ENCODE measurements around the gene NRG4. TPM values are rescaled to one million over a fixed set of nuclear protein-coding genes. Genes with fewer than 3 reads are reported as not detected.
A peak's percentile ranks its signal among the peaks of the same experiment; 100 is the strongest.

The NRG4 gene
- total and polyA plus RNA-seq, 9 of the 15 experiments (the other 6 are each of a cell fraction or from before 2014, with no cell fraction given): 0.33 to 2.5 (median 0.76) TPM

DNA sequence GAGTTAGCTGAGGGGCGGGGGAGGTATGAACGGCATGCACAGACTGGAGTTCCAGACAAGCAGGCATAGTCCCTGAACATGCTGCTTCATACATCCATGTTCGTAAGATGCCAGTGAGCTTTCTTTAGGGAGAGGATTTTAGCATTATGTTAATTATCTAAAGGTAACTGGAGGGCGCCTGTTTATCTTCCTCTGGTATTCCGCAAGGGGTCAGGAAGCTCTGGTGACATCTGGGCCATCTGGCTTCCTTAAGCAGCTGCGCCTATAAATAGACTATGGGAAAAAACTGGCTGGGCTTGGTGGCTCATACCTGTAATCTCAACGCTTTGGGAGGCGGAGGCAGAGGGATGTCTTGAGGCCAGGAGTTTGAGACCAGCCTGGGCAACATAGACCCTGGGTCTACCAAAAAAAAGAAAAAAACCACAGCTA, 110.1 kb downstream of the NRG4 start (continued):
- TF ChIP-seq NR2C2 (CRISPR knock-in tag; IDR thresholded peaks at IDR 0.05): no peak
- peak; percentile 48 for TF ChIP-seq NR2C2 (tag; IDR thresholded peaks at IDR 0.05)
- peak; percentile 71 for TF ChIP-seq TAL1 (IDR thresholded peaks at IDR 0.05)
- no peak for TF ChIP-seq ZNF140 (CRISPR knock-in tag; IDR thresholded peaks at IDR 0.05)
- no peak for TF ChIP-seq NR2C1 (IDR thresholded peaks at IDR 0.05)
- peak; percentile 38; the same call in 1 of the 2 replicates for TF ChIP-seq NR2C1 (tag; IDR thresholded peaks at IDR 0.05)
- no peak for TF ChIP-seq ZKSCAN3 (CRISPR knock-in tag; IDR thresholded peaks at IDR 0.05)
- no peak for TF ChIP-seq ZNF274 (IDR thresholded peaks at IDR 0.05; ENCODE audit: borderline replicate concordance, low read depth, low read length)
- TF ChIP-seq DPF2 (IDR thresholded peaks at IDR 0.05): peak; percentile 72
- no peak for TF ChIP-seq MCM5 (IDR thresholded peaks at IDR 0.05; ENCODE audit: low read depth)
- peak in 1 of 2 experiments; percentile 81; a peak in 2 of 4 replicates for TF ChIP-seq RCOR1 (IDR thresholded peaks at IDR 0.05; ENCODE audit: borderline replicate concordance in 1 of 2, low read depth in 2 of 2, low read length in 2 of 2)
- TF ChIP-seq CBFA2T2 (conservative IDR thresholded peaks at IDR 0.05): peak; percentile 86
- peak; percentile 52; the same call in 1 of the 2 replicates for TF ChIP-seq NFIC (IDR thresholded peaks at IDR 0.05)
- TF ChIP-seq TEAD4 (IDR thresholded peaks at IDR 0.05; ENCODE audit: low read length): peak; percentile 88
- no peak for TF ChIP-seq TEAD4 (CRISPR knock-in tag; IDR thresholded peaks at IDR 0.05; ENCODE audit: borderline replicate concordance)
- TF ChIP-seq BCOR (IDR thresholded peaks at IDR 0.05): 0 out of 2 replicates have a peak, but pooled peaks have one; percentile 9
- TF ChIP-seq CEBPG (CRISPR knock-in tag; IDR thresholded peaks at IDR 0.05): no peak
- 0 out of 4 replicates have a peak, but pooled peaks of 1 of the 2 experiments have one; percentile 48 for TF ChIP-seq CEBPG (tag; conservative IDR thresholded peaks at IDR 0.05 in 1 of 2, IDR thresholded peaks at IDR 0.05 in 1 of 2)
- peak; percentile 52 for TF ChIP-seq GATA2 (CRISPR knock-in tag; IDR thresholded peaks at IDR 0.05)
- peak; percentile 54; the same call in 1 of the 2 replicates for TF ChIP-seq EP300 (IDR thresholded peaks at IDR 0.05; ENCODE audit: low read length)
- TF ChIP-seq, protein P1, sequence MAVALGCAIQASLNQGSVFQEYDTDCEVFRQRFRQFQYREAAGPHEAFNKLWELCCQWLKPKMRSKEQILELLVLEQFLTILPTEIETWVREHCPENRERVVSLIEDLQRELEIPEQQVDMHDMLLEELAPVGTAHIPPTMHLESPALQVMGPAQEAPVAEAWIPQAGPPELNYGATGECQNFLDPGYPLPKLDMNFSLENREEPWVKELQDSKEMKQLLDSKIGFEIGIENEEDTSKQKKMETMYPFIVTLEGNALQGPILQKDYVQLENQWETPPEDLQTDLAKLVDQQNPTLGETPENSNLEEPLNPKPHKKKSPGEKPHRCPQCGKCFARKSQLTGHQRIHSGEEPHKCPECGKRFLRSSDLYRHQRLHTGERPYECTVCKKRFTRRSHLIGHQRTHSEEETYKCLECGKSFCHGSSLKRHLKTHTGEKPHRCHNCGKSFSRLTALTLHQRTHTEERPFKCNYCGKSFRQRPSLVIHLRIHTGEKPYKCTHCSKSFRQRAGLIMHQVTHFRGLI (CRISPR knock-in tag; IDR thresholded peaks at IDR 0.05): peak; percentile 82; the same call in 1 of the 2 replicates
- TF ChIP-seq CTBP1 (IDR thresholded peaks at IDR 0.05; ENCODE audit: borderline replicate concordance): peak; percentile 76
- TF ChIP-seq PHF21A (IDR thresholded peaks at IDR 0.05; ENCODE audit: borderline replicate concordance, low read depth): 0 out of 2 replicates have a peak, but pooled peaks have one; percentile 67
- TF ChIP-seq MTA3 (IDR thresholded peaks at IDR 0.05; ENCODE audit: borderline replicate concordance): peak; percentile 25; the same call in 1 of the 2 replicates
- TF ChIP-seq, protein P2, sequence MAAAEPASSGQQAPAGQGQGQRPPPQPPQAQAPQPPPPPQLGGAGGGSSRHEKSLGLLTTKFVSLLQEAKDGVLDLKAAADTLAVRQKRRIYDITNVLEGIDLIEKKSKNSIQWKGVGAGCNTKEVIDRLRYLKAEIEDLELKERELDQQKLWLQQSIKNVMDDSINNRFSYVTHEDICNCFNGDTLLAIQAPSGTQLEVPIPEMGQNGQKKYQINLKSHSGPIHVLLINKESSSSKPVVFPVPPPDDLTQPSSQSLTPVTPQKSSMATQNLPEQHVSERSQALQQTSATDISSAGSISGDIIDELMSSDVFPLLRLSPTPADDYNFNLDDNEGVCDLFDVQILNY (CRISPR knock-in tag; IDR thresholded peaks at IDR 0.05): no peak
- TF ChIP-seq SMARCE1 (IDR thresholded peaks at IDR 0.05): peak; percentile 32; the same call in 1 of the 2 replicates
- TF ChIP-seq, protein P3, sequence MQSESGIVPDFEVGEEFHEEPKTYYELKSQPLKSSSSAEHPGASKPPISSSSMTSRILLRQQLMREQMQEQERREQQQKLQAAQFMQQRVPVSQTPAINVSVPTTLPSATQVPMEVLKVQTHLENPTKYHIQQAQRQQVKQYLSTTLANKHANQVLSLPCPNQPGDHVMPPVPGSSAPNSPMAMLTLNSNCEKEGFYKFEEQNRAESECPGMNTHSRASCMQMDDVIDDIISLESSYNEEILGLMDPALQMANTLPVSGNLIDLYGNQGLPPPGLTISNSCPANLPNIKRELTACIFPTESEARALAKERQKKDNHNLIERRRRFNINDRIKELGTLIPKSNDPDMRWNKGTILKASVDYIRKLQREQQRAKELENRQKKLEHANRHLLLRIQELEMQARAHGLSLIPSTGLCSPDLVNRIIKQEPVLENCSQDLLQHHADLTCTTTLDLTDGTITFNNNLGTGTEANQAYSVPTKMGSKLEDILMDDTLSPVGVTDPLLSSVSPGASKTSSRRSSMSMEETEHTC (IDR thresholded peaks at IDR 0.05): no peak
- TF ChIP-seq, protein P4, sequence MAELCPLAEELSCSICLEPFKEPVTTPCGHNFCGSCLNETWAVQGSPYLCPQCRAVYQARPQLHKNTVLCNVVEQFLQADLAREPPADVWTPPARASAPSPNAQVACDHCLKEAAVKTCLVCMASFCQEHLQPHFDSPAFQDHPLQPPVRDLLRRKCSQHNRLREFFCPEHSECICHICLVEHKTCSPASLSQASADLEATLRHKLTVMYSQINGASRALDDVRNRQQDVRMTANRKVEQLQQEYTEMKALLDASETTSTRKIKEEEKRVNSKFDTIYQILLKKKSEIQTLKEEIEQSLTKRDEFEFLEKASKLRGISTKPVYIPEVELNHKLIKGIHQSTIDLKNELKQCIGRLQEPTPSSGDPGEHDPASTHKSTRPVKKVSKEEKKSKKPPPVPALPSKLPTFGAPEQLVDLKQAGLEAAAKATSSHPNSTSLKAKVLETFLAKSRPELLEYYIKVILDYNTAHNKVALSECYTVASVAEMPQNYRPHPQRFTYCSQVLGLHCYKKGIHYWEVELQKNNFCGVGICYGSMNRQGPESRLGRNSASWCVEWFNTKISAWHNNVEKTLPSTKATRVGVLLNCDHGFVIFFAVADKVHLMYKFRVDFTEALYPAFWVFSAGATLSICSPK (IDR thresholded peaks at IDR 0.05; ENCODE audit: borderline replicate concordance): 0 out of 2 replicates have a peak, but pooled peaks have one; percentile 26
